GM12801 (cell line): Measurements from ENCODE around the gene PRICKLE3.

Source experiments
- CTCF ChIP-seq: IDR thresholded peaks from one replicate; pipeline ENCODE4 v1.5.1; 2011; ENCODE audit warnings: control low read depth; ENCODE audit not compliant: insufficient read length; ENCODE audit errors: extremely low read depth

Gene PRICKLE3

GRCh38 chrX:49177338-49177833 lies 8.8 kb downstream of the PRICKLE3 start:
- TF ChIP-seq CTCF: no peak

GRCh38 chrX:49176421-49177326 lies 9.5 kb downstream of the PRICKLE3 start:
- TF ChIP-seq CTCF: no peak

GRCh38 chrX:49175435-49176274 lies 10.5 kb downstream of the PRICKLE3 start:
- TF ChIP-seq CTCF: no peak

GRCh38 chrX:49174723-49175122 lies 11.4 kb downstream of the PRICKLE3 start:
- no peak for TF ChIP-seq CTCF

DNA sequence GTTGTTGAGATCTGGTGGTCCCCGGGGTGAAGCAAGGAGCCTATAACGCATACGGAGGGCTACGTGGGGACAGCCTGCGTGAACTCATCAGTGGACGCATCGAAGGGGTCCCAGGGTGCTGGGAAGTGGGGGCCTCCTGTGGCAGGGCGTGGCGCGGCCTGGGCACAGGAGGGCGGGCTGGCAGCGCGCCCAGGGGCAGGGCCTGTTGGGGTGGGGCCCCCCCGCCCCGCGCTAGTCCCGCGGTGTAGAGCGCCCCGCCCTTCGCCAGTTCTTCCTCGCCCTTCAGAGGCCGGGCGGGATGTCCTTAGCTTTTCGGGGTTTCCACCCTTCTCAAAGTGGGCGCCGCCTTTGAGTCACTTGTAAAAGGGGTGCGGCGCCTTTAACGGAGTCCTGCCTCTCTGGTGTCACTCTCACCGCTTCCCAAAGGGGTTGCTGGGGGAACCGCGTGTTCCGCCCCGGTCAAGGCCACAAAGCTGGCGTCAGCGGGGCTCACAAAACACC lies 13.8 kb downstream of the PRICKLE3 start:
- no peak for TF ChIP-seq CTCF

DNA sequence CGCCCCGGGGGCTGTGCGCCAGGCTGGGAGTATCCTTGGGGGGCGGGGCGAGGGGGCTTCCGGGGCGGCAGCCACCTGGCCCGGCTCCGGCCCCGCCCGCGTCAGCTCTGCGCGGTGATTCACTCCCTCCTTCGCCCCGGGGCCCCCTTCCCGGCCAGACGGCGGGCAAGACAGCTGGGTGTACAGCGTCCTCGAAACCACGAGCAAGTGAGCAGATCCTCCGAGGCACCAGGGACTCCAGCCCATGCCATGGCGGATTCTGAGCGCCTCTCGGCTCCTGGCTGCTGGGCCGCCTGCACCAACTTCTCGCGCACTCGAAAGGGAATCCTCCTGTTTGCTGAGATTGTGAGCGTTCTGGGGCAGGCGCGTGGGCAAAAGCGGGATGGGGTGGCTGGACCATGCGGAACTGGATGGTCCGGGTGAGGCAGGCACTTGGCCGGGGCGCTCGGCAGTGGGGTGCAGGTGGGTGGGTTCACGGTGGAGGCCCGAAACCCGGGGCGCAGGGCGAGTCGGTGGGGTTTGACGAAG lies 14.4 kb downstream of the PRICKLE3 start, which contains the start of gene PLP2:
Gene PLP2, plus strand, starts transcription at position 147 of the 528 bp plus-strand sequence. Its CDS starts 103 bp downstream, at position 250.
- no peak for TF ChIP-seq CTCF

DNA sequence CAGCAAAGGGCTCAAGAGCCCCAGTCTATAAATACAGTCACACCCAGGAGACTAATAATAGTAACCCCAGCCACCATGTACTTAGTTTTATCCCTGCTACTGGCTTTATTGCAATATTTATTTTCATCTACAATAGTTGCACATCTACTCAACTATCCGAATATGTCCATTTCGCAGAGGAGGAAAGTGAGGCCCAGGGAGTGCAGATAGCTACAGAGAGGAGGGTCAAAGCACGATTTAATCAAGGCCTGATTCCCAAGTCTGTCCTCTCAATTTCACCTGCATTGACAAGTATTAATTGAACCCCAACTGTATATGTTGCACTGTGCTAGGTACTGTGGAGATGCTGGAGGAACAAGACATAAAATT lies 18.4 kb downstream of the PRICKLE3 start:
- no peak for TF ChIP-seq CTCF
